GM15510 (cell line): ENCODE measurements around the gene SEPTIN2.
A peak's percentile ranks its signal among the peaks of the same experiment; 100 is the strongest.

Source experiments
- POLR2A ChIP-seq: IDR thresholded peaks from 3 replicates; pipeline ENCODE4 v1.6.1; 2011; ENCODE audit warnings: borderline replicate concordance; ENCODE audit not compliant: insufficient read length; ENCODE audit errors: extremely low read depth

SEPTIN2 gene

GRCh38 chr2:241315879-241316631 is at the start of gene SEPTIN2:
Gene SEPTIN2, plus strand, starts transcription at chr2:241315925. Its CDS starts 8,308 bp downstream, at chr2:241324233.
- TF ChIP-seq POLR2A, result peak; percentile 80

- TF ChIP-seq POLR2A, result no peak
Measured at GRCh38 chr2:241267249-241268067, 48.3 kb upstream of the SEPTIN2 start.

- no peak for TF ChIP-seq POLR2A
Measured at GRCh38 chr2:241268306-241268705, 47.4 kb upstream of the SEPTIN2 start.

- no peak for TF ChIP-seq POLR2A
Measured at GRCh38 chr2:241268716-241269445, 46.8 kb upstream of the SEPTIN2 start.

GRCh38 chr2:241269707-241270520 is 45.8 kb upstream of the SEPTIN2 start:
- no peak for TF ChIP-seq POLR2A

- TF ChIP-seq POLR2A, result no peak
Measured at GRCh38 chr2:241270531-241270930, 45.2 kb upstream of the SEPTIN2 start.

GRCh38 chr2:241271706-241272302 is 43.9 kb upstream of the SEPTIN2 start:
- TF ChIP-seq POLR2A, result no peak

- peak; percentile 74 for TF ChIP-seq POLR2A
Measured at GRCh38 chr2:241272303-241273209, 43.2 kb upstream of the SEPTIN2 start.

- TF ChIP-seq POLR2A, result no peak
Measured at GRCh38 chr2:241273210-241274020, 42.3 kb upstream of the SEPTIN2 start.

GRCh38 chr2:241274127-241274526 is 41.6 kb upstream of the SEPTIN2 start:
- TF ChIP-seq POLR2A, result no peak

GRCh38 chr2:241275504-241275903 is 40.2 kb upstream of the SEPTIN2 start:
- no peak for TF ChIP-seq POLR2A

GRCh38 chr2:241275910-241276309 is 39.8 kb upstream of the SEPTIN2 start:
- no peak for TF ChIP-seq POLR2A
